GM13976 (cell line): ENCODE results near the gene TMEM72.

Experiments
- DNase-seq: peaks from one replicate; pipeline ENCODE4 v3.0.0; 2012; ENCODE audit warnings: low spot score
- in situ Hi-C: fragments of 300-500 bp; cut with MboI; formaldehyde crosslinking; loops from one replicate; pipeline ENCODE4 v1.12.0; 2022; ENCODE audit warnings: low sequenced_read_pairs, mixed read lengths, inconsistent platforms; ENCODE audit not compliant: unreplicated experiment
- TF ChIP-seq, protein P1 (sequence below): IDR thresholded peaks from 2 replicates; pipeline ENCODE4 v1.5.1; 2012; ENCODE audit warnings: borderline replicate concordance, mild to moderate bottlenecking; ENCODE audit not compliant: insufficient read depth; ENCODE audit errors: extremely low read depth, missing control alignments, control extremely low read depth

Gene TMEM72

DNA sequence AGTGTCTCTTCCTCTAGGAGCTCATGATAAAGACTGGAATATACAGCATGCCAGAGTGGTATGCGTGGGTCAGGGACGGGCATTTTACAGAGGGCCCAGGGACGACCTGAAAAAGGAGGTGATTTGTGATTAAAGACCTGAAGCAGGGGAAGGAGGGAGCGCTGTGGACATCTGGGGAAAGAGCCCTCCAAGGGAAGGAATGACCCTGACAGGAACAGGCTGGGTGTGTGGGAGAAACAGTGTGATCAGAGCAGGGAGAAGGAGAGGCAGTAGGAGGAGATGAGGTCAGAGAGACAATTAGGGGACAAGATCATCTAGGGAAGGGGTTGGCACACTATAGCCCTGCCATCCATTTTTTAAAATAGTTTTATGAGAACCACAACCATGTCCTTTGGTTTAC lies 45.1 kb downstream of the TMEM72 start:
- in situ Hi-C loops: no loop called here
- TF ChIP-seq, protein P1, sequence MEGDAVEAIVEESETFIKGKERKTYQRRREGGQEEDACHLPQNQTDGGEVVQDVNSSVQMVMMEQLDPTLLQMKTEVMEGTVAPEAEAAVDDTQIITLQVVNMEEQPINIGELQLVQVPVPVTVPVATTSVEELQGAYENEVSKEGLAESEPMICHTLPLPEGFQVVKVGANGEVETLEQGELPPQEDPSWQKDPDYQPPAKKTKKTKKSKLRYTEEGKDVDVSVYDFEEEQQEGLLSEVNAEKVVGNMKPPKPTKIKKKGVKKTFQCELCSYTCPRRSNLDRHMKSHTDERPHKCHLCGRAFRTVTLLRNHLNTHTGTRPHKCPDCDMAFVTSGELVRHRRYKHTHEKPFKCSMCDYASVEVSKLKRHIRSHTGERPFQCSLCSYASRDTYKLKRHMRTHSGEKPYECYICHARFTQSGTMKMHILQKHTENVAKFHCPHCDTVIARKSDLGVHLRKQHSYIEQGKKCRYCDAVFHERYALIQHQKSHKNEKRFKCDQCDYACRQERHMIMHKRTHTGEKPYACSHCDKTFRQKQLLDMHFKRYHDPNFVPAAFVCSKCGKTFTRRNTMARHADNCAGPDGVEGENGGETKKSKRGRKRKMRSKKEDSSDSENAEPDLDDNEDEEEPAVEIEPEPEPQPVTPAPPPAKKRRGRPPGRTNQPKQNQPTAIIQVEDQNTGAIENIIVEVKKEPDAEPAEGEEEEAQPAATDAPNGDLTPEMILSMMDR: no peak
- no peak for DNase-seq

DNA sequence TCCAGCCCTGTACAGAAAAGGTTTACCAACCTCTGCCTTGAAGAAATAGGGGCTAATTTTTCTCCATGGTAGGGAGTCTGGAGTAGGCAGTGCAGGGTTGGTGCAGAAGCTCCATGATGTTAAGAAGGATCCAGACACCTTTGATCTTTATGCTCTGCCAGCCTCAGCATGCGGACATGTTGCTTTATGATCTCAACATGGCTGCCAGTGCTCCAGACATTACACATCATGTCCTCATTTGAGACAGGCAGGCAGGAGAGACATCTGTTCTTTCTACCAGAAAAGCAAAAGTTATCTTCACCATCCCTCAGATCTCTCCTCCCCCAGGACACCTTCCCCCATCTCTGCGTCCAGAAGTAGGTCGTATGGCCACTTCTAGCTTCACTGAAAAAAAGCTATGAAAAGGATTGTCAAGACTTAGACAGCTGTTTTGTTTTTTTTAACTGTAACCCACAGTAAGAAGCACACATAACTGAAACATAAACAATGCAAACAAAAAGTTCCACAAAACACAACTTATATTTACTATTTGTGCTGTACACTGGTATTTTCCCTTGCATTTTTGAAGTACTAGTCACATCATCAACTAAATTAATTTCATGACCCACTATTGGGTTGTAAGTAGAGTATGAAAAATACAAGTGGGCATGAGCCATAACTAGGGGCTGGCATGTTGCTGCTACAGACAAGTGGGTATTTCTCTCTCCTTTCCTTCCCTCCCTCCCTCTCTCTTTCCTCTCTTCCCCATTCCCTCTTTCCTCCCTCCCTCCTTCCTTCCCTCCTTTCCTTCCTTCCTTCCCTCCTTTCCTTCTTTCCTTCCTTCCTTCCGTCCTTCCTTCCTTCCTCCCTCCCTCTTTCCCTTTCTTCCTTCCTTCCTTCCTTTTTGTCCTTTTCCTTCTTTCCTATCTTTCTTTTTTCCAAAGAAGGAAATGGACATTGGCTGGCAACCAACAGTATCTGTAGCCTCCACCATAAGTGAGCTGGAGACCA lies 45.9 kb downstream of the TMEM72 start:
- no peak for DNase-seq
- TF ChIP-seq, protein P1: no peak
- in situ Hi-C loops: no loop called here

DNA sequence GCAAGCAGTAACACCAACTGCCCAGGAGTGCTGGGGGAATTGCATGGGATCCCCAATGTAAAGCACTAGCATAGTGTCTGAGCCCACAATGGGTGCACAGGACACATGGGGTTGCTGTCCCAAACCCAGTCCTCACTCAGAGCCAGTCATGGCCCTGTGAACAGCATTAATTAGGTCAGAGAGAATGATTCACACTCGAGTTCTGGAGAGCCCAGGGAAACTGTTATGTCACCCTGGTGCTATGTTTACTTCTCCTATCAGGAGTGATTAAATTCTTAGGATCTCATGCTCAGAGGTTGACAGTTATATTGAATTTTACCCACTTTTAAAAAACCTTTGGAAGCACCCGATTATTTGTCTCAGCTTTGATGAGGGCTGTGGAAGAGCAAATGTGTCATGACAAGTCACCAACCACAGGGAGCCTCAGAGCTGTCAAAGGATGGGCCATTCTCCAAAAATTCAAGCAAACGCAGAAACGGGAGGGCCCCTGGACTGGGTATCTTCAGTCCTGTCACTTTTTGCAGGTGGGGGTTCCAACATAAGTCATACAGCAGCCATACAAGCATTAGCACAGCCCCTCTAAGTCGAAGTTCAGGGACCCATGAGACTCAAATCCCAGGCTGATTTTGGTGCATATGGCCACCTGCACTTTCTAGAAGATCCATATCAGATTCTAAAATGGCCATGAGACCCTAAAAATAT lies 47.2 kb downstream of the TMEM72 start:
- no peak for DNase-seq
- TF ChIP-seq, protein P1: no peak
- in situ Hi-C loops: no loop called here

DNA sequence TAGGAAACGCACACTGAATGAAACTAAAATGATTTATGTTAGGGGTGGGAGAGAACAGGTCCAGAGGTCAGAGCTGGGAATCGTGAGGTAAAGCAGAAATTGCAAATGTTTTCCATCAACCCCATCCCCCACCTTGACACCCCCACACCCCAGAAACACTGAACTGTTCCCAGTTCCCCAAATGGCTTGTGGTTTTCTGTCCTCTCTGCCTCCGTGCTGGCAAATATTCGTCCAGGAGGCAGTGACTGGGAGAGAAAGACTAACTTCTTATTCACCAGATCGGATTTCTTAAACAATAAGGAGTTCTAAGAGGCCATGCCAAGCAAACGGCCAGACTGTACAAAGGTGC lies 47.7 kb downstream of the TMEM72 start:
- DNase-seq: no peak
- in situ Hi-C loops: no loop called here

DNA sequence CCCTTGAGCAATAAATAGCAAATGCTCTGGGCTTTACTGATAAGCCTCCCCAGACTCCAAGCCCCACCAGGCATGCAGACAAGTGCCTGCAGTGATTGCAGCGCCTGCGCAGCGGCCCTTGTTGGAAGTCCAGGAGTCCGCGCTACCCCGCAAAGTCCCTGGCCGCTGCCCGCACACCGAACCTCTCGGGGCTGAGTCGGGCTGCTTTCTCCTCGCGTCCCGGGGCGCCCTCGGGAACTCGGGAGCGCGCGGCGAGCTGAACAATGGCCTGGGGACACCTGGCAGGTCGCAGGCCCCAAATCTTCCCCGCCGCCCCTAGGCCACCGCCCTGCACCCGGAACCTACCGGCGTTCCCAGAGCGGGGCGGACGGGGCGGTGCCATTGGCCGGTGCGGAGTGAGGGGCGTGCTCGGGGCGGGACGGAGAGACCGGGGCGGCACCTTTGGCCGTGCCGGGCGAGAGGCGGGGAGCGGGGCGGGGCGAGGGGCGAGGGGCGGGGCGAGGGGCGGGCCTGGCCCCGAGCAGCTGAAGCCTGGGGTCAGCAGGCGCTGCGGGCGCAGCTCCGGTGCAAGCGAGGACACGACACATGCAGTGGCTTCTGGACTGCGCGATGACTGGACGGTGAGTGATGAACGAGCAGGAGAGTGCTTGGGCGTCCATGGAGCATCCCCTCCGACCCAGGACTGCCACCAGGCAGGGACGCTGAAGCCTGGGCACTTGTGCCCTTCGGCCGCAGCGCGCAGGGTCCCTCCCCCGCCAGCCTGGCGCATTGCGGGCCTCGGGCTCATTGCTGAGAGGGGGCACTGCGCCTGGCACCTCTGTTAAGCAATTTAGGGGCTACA lies 48.3 kb downstream of the TMEM72 start, which contains the start of gene RASSF4:
Gene RASSF4 (plus strand): TSS at position 556 of the 841 bp plus-strand sequence. CDS start 10,401 bp downstream, outside the sequence.
- DNase-seq: peak; percentile 99
- TF ChIP-seq, protein P1: no peak
- in situ Hi-C loops: no loop called here

More for the DNA sequence above, 47.7 kb downstream of the TMEM72 start:
- TF ChIP-seq, protein P1: no peak

DNA sequence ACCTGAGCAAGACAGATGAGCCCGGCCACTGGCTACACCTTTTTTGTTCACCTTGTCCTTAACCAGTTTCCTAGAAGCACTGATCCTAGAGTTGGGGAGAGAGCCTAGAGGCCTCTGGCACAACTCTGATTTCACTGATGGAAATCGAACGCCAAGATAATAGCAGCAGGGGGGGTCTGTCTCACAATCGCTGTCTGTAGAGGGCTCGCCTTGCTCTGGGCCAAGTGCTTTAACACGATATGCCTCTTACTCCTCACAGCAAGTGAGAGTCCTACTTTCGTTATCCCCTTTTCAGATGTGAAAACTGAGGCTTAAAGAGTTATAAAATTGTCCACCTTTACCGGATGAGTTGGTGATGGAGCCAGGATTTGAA lies 48.9 kb downstream of the TMEM72 start:
- in situ Hi-C loops: no loop called here
- DNase-seq: no peak
- TF ChIP-seq, protein P1: no peak
